Gastrocnemius medialis (tissue), 4 donors: ENCODE measurements around the gene CTSH. TPM values are rescaled to one million over a fixed set of nuclear protein-coding genes. Genes with fewer than 3 reads are reported as not detected.
"Not testable (repeated sequence)": the region's sequence is repeated elsewhere in the genome, so short reads cannot be mapped to it uniquely, and the experiment has no call there.

Experiments
- ATAC-seq, 2 donors: fragments of 150-250 bp; one replicate each; pipeline ENCODE4 v1.9.1; 2016
- DNase-seq, 2 donors: peaks; one replicate each; pipeline ENCODE4 v3.0.0-alpha.2; 2019
- H3K27ac ChIP-seq, 4 donors: fragments of 200-600 bp; sonication (generic); 1 replicate in 1 of 4; 2 replicates in 3 of 4; pipeline ENCODE4 v1.5.1; 2016 to 2018; ENCODE audit warnings: mild to moderate bottlenecking in 2 of 4, moderate library complexity in 1 of 4
- H3K27me3 ChIP-seq, 3 donors: fragments of 200-600 bp; sonication (generic) in 2 of 3; 1 replicate in 1 of 3; 2 replicates in 2 of 3; pipeline versions ENCODE4 v1.5.1 to v1.6.0; 2016 to 2019; ENCODE audit warnings: mild to moderate bottlenecking in 1 of 3, moderate library complexity in 1 of 3
- H3K36me3 ChIP-seq, 2 donors: fragments of 200-600 bp; sonication (generic) in 1 of 2; one replicate each; pipeline ENCODE4 v1.5.1; 2017 to 2018
- H3K4me1 ChIP-seq, 2 donors: fragments of 200-600 bp; sonication (generic) in 1 of 2; one replicate each; pipeline ENCODE4 v1.5.1; 2016 to 2017; ENCODE audit warnings: mild to moderate bottlenecking in 2 of 2
- H3K4me3 ChIP-seq, 4 donors: fragments of 200-600 bp; sonication (generic) in 3 of 4; 1 replicate in 1 of 4; 2 replicates in 3 of 4; pipeline ENCODE4 v1.5.1; 2016 to 2019; ENCODE audit warnings: mild to moderate bottlenecking in 2 of 4
- H3K9me3 ChIP-seq, 3 donors: fragments of 200-600 bp; sonication (generic) in 2 of 3; 1 replicate in 1 of 3; 2 replicates in 2 of 3; pipeline ENCODE4 v1.5.1; 2016 to 2019
- POLR2A ChIP-seq, 2 donors: fragments of 450-650 bp; IDR thresholded peaks; one replicate each; pipeline ENCODE4 v1.6.1; 2017; ENCODE audit warnings: antibody characterized with exemption in 2 of 2, mild to moderate bottlenecking in 2 of 2, moderate library complexity in 2 of 2
- in situ Hi-C, 4 donors: fragments of 200-750 bp; cut with MboI; loops; one replicate each; pipeline versions ENCODE4 v1.15.0 to v1.8.0; 2017; ENCODE audit warnings: low sequenced_read_pairs in 4 of 4
- intact Hi-C: fragments of 100-400 bp; cut with DNase I; formaldehyde crosslinking; loops from one replicate; pipeline ENCODE4 v1.15.1; 2023; ENCODE audit warnings: low total_unique reads
- total RNA-seq, 4 donors: library from RNA; depleted of rRNA; stranded (reverse); fragments of >200 nt; gene quantifications; one replicate each; pipeline versions ENCODE4 v1.1.0 to v1.2.3, GENCODE V29; 2016
- TF ChIP-seq, protein P1 (sequence below), 5 experiments: fragments of 450-650 bp in 3 of 5; fragments of 200-600 bp in 2 of 5; sonication (generic) in 2 of 5; IDR thresholded peaks in 4 of 5; conservative IDR thresholded peaks in 1 of 5; 1 replicate in 4 of 5; 2 replicates in 1 of 5; pipeline ENCODE4 v1.5.1; 2016 to 2019; ENCODE audit warnings: antibody characterized with exemption in 5 of 5, mild to moderate bottlenecking in 3 of 5, moderate library complexity in 3 of 5

Gene CTSH
- total RNA-seq, 4 donors from 2014 or later = 27.4 to 42.1 (median 29.4) TPM

- peak overlapping the region in 1 of 4 donors; percentile 43 for H3K27ac ChIP-seq
- in situ Hi-C loops = no loop called here
- no peak for DNase-seq
- peaks cover 65 to 68% of the 10 kb centered on the region in 2 donors for H3K4me1 ChIP-seq
- intact Hi-C loops = no loop called here
- H3K27me3 ChIP-seq = no peaks in the 10 kb centered on the region
- H3K9me3 ChIP-seq = no peaks in the 10 kb centered on the region
- TF ChIP-seq POLR2A (IDR thresholded peaks at IDR 0.05) = no peak
- ATAC-seq = no peak
- H3K36me3 ChIP-seq = peaks cover 0 to 15% of the 10 kb centered on the region in 2 donors
- H3K4me3 ChIP-seq = no peak overlapping the region
Observed at GRCh38 chr15:78880813-78881212, 64.0 kb downstream of the CTSH start.

DNA sequence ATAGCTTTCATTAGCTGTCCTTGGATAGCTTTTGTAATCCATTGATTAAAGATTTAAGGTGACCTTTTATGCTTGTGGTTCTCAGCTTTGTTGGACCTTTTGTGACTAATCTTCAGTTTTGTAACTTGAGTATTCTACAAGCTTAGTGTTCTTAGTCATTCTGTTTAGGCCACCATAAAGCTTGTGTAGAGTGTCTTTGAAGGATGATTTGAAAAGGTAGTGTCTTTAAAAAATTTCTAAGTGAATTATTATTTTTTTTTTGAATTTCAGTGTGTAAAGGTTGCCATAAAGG, 64.7 kb downstream of the CTSH start:
- ATAC-seq (peak; percentile 40 to 65), DNase-seq (no peak)
- Histone ChIP-seq H3K4me3 (no peak overlapping the region), H3K9me3 (no peaks in the 10 kb centered on the region), H3K4me1 (peaks cover 71 to 73% of the 10 kb centered on the region in 2 donors), H3K36me3 (peaks cover 0 to 14% of the 10 kb centered on the region in 2 donors), H3K27me3 (no peaks in the 10 kb centered on the region), H3K27ac (peak overlapping the region in 3 of 4 donors; percentile 4 to 43 (median 32))
- in situ Hi-C loops = no loop called here
- intact Hi-C loops = no loop called here
- TF ChIP-seq POLR2A (IDR thresholded peaks at IDR 0.05) = no peak
- TF ChIP-seq, protein P1, sequence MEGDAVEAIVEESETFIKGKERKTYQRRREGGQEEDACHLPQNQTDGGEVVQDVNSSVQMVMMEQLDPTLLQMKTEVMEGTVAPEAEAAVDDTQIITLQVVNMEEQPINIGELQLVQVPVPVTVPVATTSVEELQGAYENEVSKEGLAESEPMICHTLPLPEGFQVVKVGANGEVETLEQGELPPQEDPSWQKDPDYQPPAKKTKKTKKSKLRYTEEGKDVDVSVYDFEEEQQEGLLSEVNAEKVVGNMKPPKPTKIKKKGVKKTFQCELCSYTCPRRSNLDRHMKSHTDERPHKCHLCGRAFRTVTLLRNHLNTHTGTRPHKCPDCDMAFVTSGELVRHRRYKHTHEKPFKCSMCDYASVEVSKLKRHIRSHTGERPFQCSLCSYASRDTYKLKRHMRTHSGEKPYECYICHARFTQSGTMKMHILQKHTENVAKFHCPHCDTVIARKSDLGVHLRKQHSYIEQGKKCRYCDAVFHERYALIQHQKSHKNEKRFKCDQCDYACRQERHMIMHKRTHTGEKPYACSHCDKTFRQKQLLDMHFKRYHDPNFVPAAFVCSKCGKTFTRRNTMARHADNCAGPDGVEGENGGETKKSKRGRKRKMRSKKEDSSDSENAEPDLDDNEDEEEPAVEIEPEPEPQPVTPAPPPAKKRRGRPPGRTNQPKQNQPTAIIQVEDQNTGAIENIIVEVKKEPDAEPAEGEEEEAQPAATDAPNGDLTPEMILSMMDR (IDR thresholded peaks at IDR 0.05 in 4 of 5, conservative IDR thresholded peaks at IDR 0.05 in 1 of 5) = no peak

DNA sequence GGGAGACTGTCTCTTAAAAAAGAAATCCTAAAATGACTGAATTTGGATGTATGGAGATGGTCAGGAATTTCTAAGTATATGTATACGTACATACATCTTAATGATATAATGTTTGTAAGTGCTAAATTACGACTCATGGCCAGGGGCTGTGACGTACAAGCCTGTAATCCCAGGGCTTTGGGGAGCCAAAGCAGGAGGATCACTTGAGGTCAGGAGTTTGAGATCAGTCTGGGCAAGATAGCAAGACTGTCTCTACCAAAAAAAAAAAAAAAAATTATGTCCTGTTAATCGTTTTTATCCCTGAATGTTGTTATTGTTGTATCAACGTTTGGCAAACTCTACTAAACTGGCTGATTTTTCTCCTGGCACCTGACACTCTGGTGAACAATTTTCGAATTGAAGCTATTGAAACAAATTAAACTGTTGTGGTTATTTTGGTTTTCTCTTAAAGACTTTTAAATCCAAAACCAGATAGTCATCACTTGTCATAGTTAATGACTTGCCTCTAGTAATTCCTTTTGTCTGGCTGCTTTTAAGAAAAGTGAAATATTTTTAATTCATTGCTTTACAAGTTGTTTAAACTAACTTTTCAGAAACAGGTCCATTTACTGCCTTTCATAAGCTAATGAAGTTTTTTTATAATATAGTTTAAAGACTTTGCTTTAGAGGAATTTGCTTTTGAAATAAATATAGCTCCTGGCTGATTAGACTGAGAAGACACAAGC, 65.2 kb downstream of the CTSH start:
- intact Hi-C loops = no loop called here
- no peak for ATAC-seq
- DNase-seq = no peak
- Histone ChIP-seq H3K27me3 (no peaks in the 10 kb centered on the region), H3K4me1 (peaks cover 76 to 78% of the 10 kb centered on the region in 2 donors), H3K9me3 (no peaks in the 10 kb centered on the region), H3K27ac (peak overlapping the region in 3 of 4 donors; percentile 1 to 43 (median 32)), H3K4me3 (no peak overlapping the region), H3K36me3 (peaks cover 0 to 14% of the 10 kb centered on the region in 2 donors)
- in situ Hi-C loops = no loop called here
- no peak for TF ChIP-seq POLR2A (IDR thresholded peaks at IDR 0.05)
- TF ChIP-seq, protein P1 (IDR thresholded peaks at IDR 0.05 in 4 of 5, conservative IDR thresholded peaks at IDR 0.05 in 1 of 5) = no peak

- Histone ChIP-seq H3K27me3 (no peaks in the 10 kb centered on the region), H3K4me1 (peaks cover 78 to 79% of the 10 kb centered on the region in 2 donors), H3K36me3 (peaks cover 0 to 14% of the 10 kb centered on the region in 2 donors), H3K9me3 (no peaks in the 10 kb centered on the region), H3K27ac (peak overlapping the region in 2 of 4 donors; percentile 32 to 99), H3K4me3 (no peak overlapping the region)
- no peak for ATAC-seq
- intact Hi-C loops (no loop called here), in situ Hi-C loops (no loop called here)
- no peak for DNase-seq
- TF ChIP-seq POLR2A (IDR thresholded peaks at IDR 0.05) = no peak
- TF ChIP-seq, protein P1 (IDR thresholded peaks at IDR 0.05 in 4 of 5, conservative IDR thresholded peaks at IDR 0.05 in 1 of 5) = no peak
Observed at GRCh38 chr15:78878356-78878755, 66.5 kb downstream of the CTSH start.

DNA sequence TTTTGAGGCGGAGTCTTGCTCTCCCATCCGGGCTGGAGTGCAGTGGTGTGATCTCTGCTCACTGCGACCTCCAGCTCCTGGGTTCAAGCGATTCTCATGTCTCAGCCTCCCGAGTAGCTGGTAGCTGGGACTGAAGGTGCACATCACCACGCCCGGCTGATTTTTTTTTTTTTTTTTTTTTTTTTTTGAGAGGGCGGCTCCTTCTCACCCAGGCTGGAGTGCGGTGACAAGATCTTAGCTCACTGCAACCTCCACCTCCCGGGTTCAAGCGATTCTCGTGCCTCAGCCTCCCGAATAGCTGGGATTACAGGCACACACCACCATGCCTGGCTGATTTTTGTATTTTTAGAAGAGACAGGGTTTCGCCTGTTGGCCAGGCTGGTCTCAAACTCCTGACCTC, 67.9 kb downstream of the CTSH start:
- Histone ChIP-seq H3K4me1 (peaks cover 69 to 71% of the 10 kb centered on the region in 2 donors), H3K36me3 (peaks cover 0 to 12% of the 10 kb centered on the region in 2 donors), H3K27ac (peak overlapping the region in 2 of 4 donors; percentile 99 to 100), H3K4me3 (peak overlapping the region in 2 of 4 donors; percentile 13 to 18)
- intact Hi-C loops, in situ Hi-C loops, ATAC-seq, H3K9me3 ChIP-seq, DNase-seq, H3K27me3 ChIP-seq: not testable (repeated sequence)
